Caco-2 (cell line): ENCODE results near the gene FAM168A. TPM values are rescaled to one million over a fixed set of nuclear protein-coding genes. Genes with fewer than 3 reads are reported as not detected.
"Not testable (repeated sequence)": the region's sequence is repeated elsewhere in the genome, so short reads cannot be mapped to it uniquely, and the experiment has no call there.

Experiments used
- BruUV-seq: library from RNA; stranded (reverse); fragments of 400-500 nt; replicated peaks from 2 replicates; lab custom pipeline; 2021; lab: Mats Ljungman, UMichigan
- CTCF ChIA-PET: fragments of 300-600 bp; sonication (Branson Sonifier 250); formaldehyde crosslinking; loops from one replicate; lab custom pipeline; 2022; ENCODE audit warnings: antibody characterized with exemption; lab: Charles Lee
- POLR2A ChIA-PET: fragments of 300-600 bp; sonication (Branson Sonifier 250); formaldehyde crosslinking; loops from one replicate; lab custom pipeline; 2022; ENCODE audit warnings: antibody characterized with exemption; lab: Charles Lee
- DNase-seq, 2 experiments: peaks; one replicate each; pipeline versions ENCODE4 v3.0.0 to v3.0.0-alpha.2; 2020 to 2022
- H3K27me3 ChIP-seq: replicated peaks from 2 replicates; pipeline ENCODE4 v1.6.0; 2011; ENCODE audit warnings: low read length; ENCODE audit not compliant: control insufficient read depth, insufficient read depth
- H3K36me3 ChIP-seq: 2 replicates; pipeline ENCODE4 v1.5.1; 2011; ENCODE audit warnings: low read length; ENCODE audit not compliant: control insufficient read depth, insufficient read depth
- H3K4me1 ChIP-seq: fragments of 250-450 bp; sonication (Bioruptor Pico); 2 replicates; pipeline ENCODE4 v1.5.1; 2020; ENCODE audit warnings: mild to moderate bottlenecking
- H3K4me3 ChIP-seq: 2 replicates; pipeline ENCODE4 v1.5.1; 2011; ENCODE audit warnings: low read depth, mild to moderate bottlenecking, control low read depth, low read length
- H3K9me3 ChIP-seq: fragments of 250-450 bp; sonication (Bioruptor Pico); 2 replicates; pipeline ENCODE4 v1.5.1; 2020; ENCODE audit warnings: mild to moderate bottlenecking, moderate library complexity
- H3K27ac Mint-ChIP-seq: one replicate; pipeline ENCODE4 v1.8.0; 2022; ENCODE audit warnings: mixed read lengths; ENCODE audit not compliant: unreplicated experiment
- H3K27me3 Mint-ChIP-seq: one replicate; pipeline ENCODE4 v1.8.0; 2022; ENCODE audit warnings: mixed read lengths; ENCODE audit not compliant: insufficient read depth, unreplicated experiment
- H3K36me3 Mint-ChIP-seq: one replicate; pipeline ENCODE4 v1.8.0; 2022; ENCODE audit warnings: mild to moderate bottlenecking, mixed read lengths; ENCODE audit not compliant: insufficient read depth, unreplicated experiment
- H3K4me1 Mint-ChIP-seq: one replicate; pipeline ENCODE4 v1.8.0; 2022; ENCODE audit warnings: low read depth, mixed read lengths; ENCODE audit not compliant: unreplicated experiment
- H3K4me3 Mint-ChIP-seq: one replicate; pipeline ENCODE4 v1.8.0; 2022; ENCODE audit warnings: mild to moderate bottlenecking, moderate library complexity, mixed read lengths; ENCODE audit not compliant: unreplicated experiment
- H3K9me3 Mint-ChIP-seq: one replicate; pipeline ENCODE4 v1.8.0; 2022; ENCODE audit warnings: mixed read lengths; ENCODE audit not compliant: unreplicated experiment
- CTCF ChIP-seq, 2 experiments: fragments of 200-600 bp in 1 of 2; IDR thresholded peaks; 1 replicate in 1 of 2; 2 replicates in 1 of 2; pipeline versions ENCODE4 v1.5.1 to v1.8.0; 2011 to 2022; ENCODE audit warnings: antibody characterized with exemption in 1 of 2, control low read depth in 1 of 2, inconsistent platforms in 1 of 2, low read depth in 1 of 2, low read length in 1 of 2, mild to moderate bottlenecking in 1 of 2, moderate library complexity in 1 of 2; ENCODE audit not compliant: insufficient read depth in 1 of 2, severe bottlenecking in 1 of 2, unreplicated experiment in 1 of 2
- intact Hi-C: fragments of 100-400 bp; cut with micrococcal nuclease; formaldehyde crosslinking; loops from one replicate; pipeline ENCODE4 v1.10.0; 2022; ENCODE audit not compliant: unreplicated experiment
- total RNA-seq: library from RNA; stranded (reverse); gene quantifications from 2 replicates; pipeline ENCODE4 v1.2.3, GENCODE V29; 2022

Gene FAM168A
- total RNA-seq, 1 experiment from 2014 or later: 46.0 TPM

- BruUV-seq: no TSS peak
- TF ChIP-seq CTCF (IDR thresholded peaks at IDR 0.05; ENCODE audit: insufficient read depth in 1 of 2, low read depth in 1 of 2, low read length in 1 of 2, severe bottlenecking in 1 of 2, unreplicated experiment in 1 of 2): no peak
- no peaks in the 10 kb centered on the region for H3K9me3 Mint-ChIP-seq
- POLR2A ChIA-PET: no interaction called here
- no peaks in the 10 kb centered on the region for H3K4me1 Mint-ChIP-seq
- Histone ChIP-seq H3K27me3 (no peaks in the 10 kb centered on the region), H3K9me3 (no peaks in the 10 kb centered on the region), H3K4me1 (peaks cover 4% of the 10 kb centered on the region; the same call in 1 of the 2 replicates), H3K36me3 (no peaks in the 10 kb centered on the region), H3K4me3 (no peak overlapping the region)
- H3K4me3 Mint-ChIP-seq: no peak overlapping the region
- no peak for DNase-seq
- CTCF ChIA-PET: no interaction called here
- H3K36me3 Mint-ChIP-seq: peaks cover 7% of the 10 kb centered on the region
- H3K27ac Mint-ChIP-seq: no peak overlapping the region
- H3K27me3 Mint-ChIP-seq: no peaks in the 10 kb centered on the region
- intact Hi-C loops: no loop called here
These were observed 19.2 kb downstream of the FAM168A start for GRCh38 chr11:73578592-73579185.

GRCh38 chr11:73577496-73577917 lies 20.4 kb downstream of the FAM168A start:
- H3K4me1 Mint-ChIP-seq: no peaks in the 10 kb centered on the region

GRCh38 chr11:73576185-73576614 lies 21.7 kb downstream of the FAM168A start:
- Mint-ChIP-seq H3K4me1 (no peaks in the 10 kb centered on the region), H3K4me3 (no peak overlapping the region), H3K9me3 (no peaks in the 10 kb centered on the region), H3K27me3 (no peaks in the 10 kb centered on the region), H3K27ac (no peak overlapping the region), H3K36me3 (peaks cover 7% of the 10 kb centered on the region)
- Histone ChIP-seq H3K27me3 (no peaks in the 10 kb centered on the region), H3K9me3 (no peaks in the 10 kb centered on the region), H3K4me3 (no peak overlapping the region), H3K4me1 (no peaks in the 10 kb centered on the region), H3K36me3 (no peaks in the 10 kb centered on the region)
- CTCF ChIA-PET: no interaction called here
- POLR2A ChIA-PET: no interaction called here
- BruUV-seq: no TSS peak
- DNase-seq: no peak
- TF ChIP-seq CTCF (IDR thresholded peaks at IDR 0.05; ENCODE audit: insufficient read depth in 1 of 2, low read depth in 1 of 2, low read length in 1 of 2, severe bottlenecking in 1 of 2, unreplicated experiment in 1 of 2): no peak
- intact Hi-C loops: no loop called here

More at GRCh38 chr11:73577496-73577917, 20.4 kb downstream of the FAM168A start:
- Histone ChIP-seq H3K27me3 (no peaks in the 10 kb centered on the region), H3K4me1 (peaks cover 2% of the 10 kb centered on the region; the same call in 1 of the 2 replicates), H3K36me3 (no peaks in the 10 kb centered on the region), H3K4me3 (no peak overlapping the region), H3K9me3 (no peaks in the 10 kb centered on the region)
- no peaks in the 10 kb centered on the region for H3K9me3 Mint-ChIP-seq
- no peak overlapping the region for H3K27ac Mint-ChIP-seq
- intact Hi-C loops: no loop called here
- POLR2A ChIA-PET: no interaction called here
- no peak for DNase-seq
- CTCF ChIA-PET: no interaction called here
- peaks cover 7% of the 10 kb centered on the region for H3K36me3 Mint-ChIP-seq
- BruUV-seq: no TSS peak
- no peak for TF ChIP-seq CTCF (IDR thresholded peaks at IDR 0.05; ENCODE audit: insufficient read depth in 1 of 2, low read depth in 1 of 2, low read length in 1 of 2, severe bottlenecking in 1 of 2, unreplicated experiment in 1 of 2)
- no peak overlapping the region for H3K4me3 Mint-ChIP-seq
- no peaks in the 10 kb centered on the region for H3K27me3 Mint-ChIP-seq

- H3K9me3 Mint-ChIP-seq, H3K27ac Mint-ChIP-seq, H3K27me3 ChIP-seq, H3K4me1 ChIP-seq, H3K4me3 Mint-ChIP-seq, intact Hi-C loops, H3K36me3 Mint-ChIP-seq, POLR2A ChIA-PET, H3K27me3 Mint-ChIP-seq, H3K4me3 ChIP-seq, CTCF ChIA-PET, BruUV-seq, H3K4me1 Mint-ChIP-seq, H3K36me3 ChIP-seq, DNase-seq, H3K9me3 ChIP-seq: not testable (repeated sequence)
These were observed 25.9 kb downstream of the FAM168A start for GRCh38 chr11:73571982-73572381.
